ENCODE data around the gene SLC17A9. TPM values are rescaled to one million over a fixed set of nuclear protein-coding genes. Genes with fewer than 3 reads are reported as not detected.

SLC17A9 gene
- total and polyA plus RNA-seq, 2 experiments from 2014 or later = 11.1 to 23.2 TPM

GRCh38 chr20:62925076-62925419, 27.5 kb upstream of the SLC17A9 start:
- Histone ChIP-seq H3F3A (ENCODE audit: insufficient read depth) (peaks cover 47% of the 10 kb centered on the region), H3K79me2 (ENCODE audit: insufficient read depth) (peaks cover 96% of the 10 kb centered on the region), H4K20me1 (ENCODE audit: insufficient read depth) (peaks cover 25% of the 10 kb centered on the region), H3K4me3 (peak overlapping the region; percentile 95), H3K4me2 (ENCODE audit: unreplicated experiment) (peak overlapping the region; percentile 91), H3K4me1 (ENCODE audit: insufficient read depth) (peaks cover 61% of the 10 kb centered on the region), H2AFZ (no peak overlapping the region), H3K27ac (peak overlapping the region; percentile 95), H3K9ac (peak overlapping the region; percentile 99), H3K9me3 (ENCODE audit: low read depth) (no peaks in the 10 kb centered on the region), H3K36me3 (ENCODE audit: low read depth) (no peaks in the 10 kb centered on the region), H3K27me3 (replicated peaks; ENCODE audit: insufficient read depth) (no peaks in the 10 kb centered on the region), H3K9me2 (ENCODE audit: insufficient read depth) (no peaks in the 10 kb centered on the region)
- TF ChIP-seq EZH2 (IDR thresholded peaks at IDR 0.05; ENCODE audit: insufficient read depth, poor library complexity, severe bottlenecking) = no peak
- TF ChIP-seq EZH2phosphoT487 (IDR thresholded peaks at IDR 0.05; ENCODE audit: insufficient read depth, low read depth) = no peak
- in situ Hi-C loops (cut with MboI) = no loop called here
- WGBS, 2 experiments (ENCODE audit: low coverage in 1 of 2, low lambda C conversion rate in 2 of 2, missing lambda C conversion rate in 2 of 2) = 1% methylated on average over 4 of the region's 4 CpGs
- DNase-seq = no peak

- Histone ChIP-seq H3K27ac (peak overlapping the region; percentile 95), H3K4me3 (peak overlapping the region; percentile 95), H3K79me2 (ENCODE audit: insufficient read depth) (peaks cover 96% of the 10 kb centered on the region), H3K9me3 (ENCODE audit: low read depth) (no peaks in the 10 kb centered on the region), H3K4me1 (ENCODE audit: insufficient read depth) (peaks cover 57% of the 10 kb centered on the region), H3K27me3 (replicated peaks; ENCODE audit: insufficient read depth) (no peaks in the 10 kb centered on the region), H2AFZ (no peak overlapping the region), H3K4me2 (ENCODE audit: unreplicated experiment) (peak overlapping the region; percentile 91), H3F3A (ENCODE audit: insufficient read depth) (peaks cover 49% of the 10 kb centered on the region), H3K36me3 (ENCODE audit: low read depth) (no peaks in the 10 kb centered on the region), H3K9me2 (ENCODE audit: insufficient read depth) (no peaks in the 10 kb centered on the region), H4K20me1 (ENCODE audit: insufficient read depth) (peaks cover 20% of the 10 kb centered on the region; the same call in 1 of the 2 replicates), H3K9ac (peak overlapping the region; percentile 99)
- TF ChIP-seq EZH2 (IDR thresholded peaks at IDR 0.05; ENCODE audit: insufficient read depth, poor library complexity, severe bottlenecking) = no peak
- TF ChIP-seq EZH2phosphoT487 (IDR thresholded peaks at IDR 0.05; ENCODE audit: insufficient read depth, low read depth) = no peak
- in situ Hi-C loops (cut with MboI) = no loop called here
- WGBS, 2 experiments (ENCODE audit: low coverage in 1 of 2, low lambda C conversion rate in 2 of 2, missing lambda C conversion rate in 2 of 2) = 0% methylated on average over 46 to 63 of the region's 63 CpGs
- peak; percentile 75 for DNase-seq
Observed at GRCh38 chr20:62925420-62926228, 26.9 kb upstream of the SLC17A9 start.

- 2% methylated on average over 74 to 77 of the region's 92 CpGs for WGBS, 2 experiments (ENCODE audit: low coverage in 1 of 2, low lambda C conversion rate in 2 of 2, missing lambda C conversion rate in 2 of 2)
- Histone ChIP-seq H3K4me1 (ENCODE audit: insufficient read depth) (peaks cover 48% of the 10 kb centered on the region), H3K9ac (peak within 1 kb of the TSS; percentile 99), H2AFZ (peak within 1 kb of the TSS; percentile 65), H3K4me2 (ENCODE audit: unreplicated experiment) (peak within 1 kb of the TSS; percentile 91), H3K79me2 (ENCODE audit: insufficient read depth) (peaks cover 96% of the 10 kb centered on the region), H3K27me3 (replicated peaks; ENCODE audit: insufficient read depth) (no peaks in the 10 kb centered on the region), H3K9me3 (ENCODE audit: low read depth) (no peaks in the 10 kb centered on the region), H3F3A (ENCODE audit: insufficient read depth) (peaks cover 42% of the 10 kb centered on the region), H3K9me2 (ENCODE audit: insufficient read depth) (no peaks in the 10 kb centered on the region), H4K20me1 (ENCODE audit: insufficient read depth) (peaks cover 20% of the 10 kb centered on the region; the same call in 1 of the 2 replicates), H3K27ac (peak within 1 kb of the TSS; percentile 95), H3K36me3 (ENCODE audit: low read depth) (no peaks in the 10 kb centered on the region), H3K4me3 (peak within 1 kb of the TSS; percentile 95)
- DNase-seq = peak; percentile 92
- in situ Hi-C loops (cut with MboI) = no loop called here
- TF ChIP-seq EZH2 (IDR thresholded peaks at IDR 0.05; ENCODE audit: insufficient read depth, poor library complexity, severe bottlenecking) = no peak
- TF ChIP-seq EZH2phosphoT487 (IDR thresholded peaks at IDR 0.05; ENCODE audit: insufficient read depth, low read depth) = no peak
Observed at GRCh38 chr20:62926229-62927127, 26.0 kb upstream of the SLC17A9 start, which contains the start of gene DIDO1. Gene DIDO1, minus strand, starts transcription at chr20:62926505.

- no peaks in the 10 kb centered on the region for H3K9me3 ChIP-seq (ENCODE audit: low read depth)
- H3K4me3 ChIP-seq = peak overlapping the region; percentile 95
- in situ Hi-C loops (cut with MboI) = no loop called here
- peak overlapping the region; percentile 99 for H3K9ac ChIP-seq
- no peaks in the 10 kb centered on the region for H3K9me2 ChIP-seq (ENCODE audit: insufficient read depth)
- H4K20me1 ChIP-seq (ENCODE audit: insufficient read depth) = peaks cover 16% of the 10 kb centered on the region; the same call in 1 of the 2 replicates
- peak overlapping the region; percentile 95 for H3K27ac ChIP-seq
- no peak for DNase-seq
- H3K36me3 ChIP-seq (ENCODE audit: low read depth) = no peaks in the 10 kb centered on the region
- TF ChIP-seq EZH2phosphoT487 (IDR thresholded peaks at IDR 0.05; ENCODE audit: insufficient read depth, low read depth) = no peak
- no peak for TF ChIP-seq EZH2 (IDR thresholded peaks at IDR 0.05; ENCODE audit: insufficient read depth, poor library complexity, severe bottlenecking)
- 77 to 79% methylated on average over 8 to 12 of the region's 12 CpGs for WGBS, 2 experiments (ENCODE audit: low coverage in 1 of 2, low lambda C conversion rate in 2 of 2, missing lambda C conversion rate in 2 of 2)
- no peak overlapping the region for H2AFZ ChIP-seq
- peaks cover 43% of the 10 kb centered on the region for H3K4me1 ChIP-seq (ENCODE audit: insufficient read depth)
- H3K4me2 ChIP-seq (ENCODE audit: unreplicated experiment) = peak overlapping the region; percentile 80
- H3K79me2 ChIP-seq (ENCODE audit: insufficient read depth) = peaks cover 96% of the 10 kb centered on the region
- no peaks in the 10 kb centered on the region for H3K27me3 ChIP-seq (replicated peaks; ENCODE audit: insufficient read depth)
- H3F3A ChIP-seq (ENCODE audit: insufficient read depth) = peaks cover 40% of the 10 kb centered on the region
Observed at GRCh38 chr20:62927128-62927705, 25.3 kb upstream of the SLC17A9 start.
